ENCODE results near the gene TMEM181.

- no peak for TF ChIP-seq CTCF (conservative IDR thresholded peaks at IDR 0.05 in 1 of 2, IDR thresholded peaks at IDR 0.05 in 1 of 2; ENCODE audit: extremely low read depth in 1 of 2, insufficient read depth in 1 of 2, low read depth in 1 of 2, low read length in 2 of 2)
- TF ChIP-seq EZH2 (IDR thresholded peaks at IDR 0.05; ENCODE audit: borderline replicate concordance, low read length) = no peak
These were observed 75.7 kb downstream of the TMEM181 start for GRCh38 chr6:158635427-158636073.

Measured in mammary epithelial cell (primary cell).